Medulla oblongata (tissue), 1 donor: ENCODE measurements around the gene USP4.

Source experiments
- DNase-seq: peaks from one replicate; pipeline ENCODE4 v3.0.0-alpha.2; 2015; ENCODE audit errors: extremely low spot score

USP4 gene

DNA sequence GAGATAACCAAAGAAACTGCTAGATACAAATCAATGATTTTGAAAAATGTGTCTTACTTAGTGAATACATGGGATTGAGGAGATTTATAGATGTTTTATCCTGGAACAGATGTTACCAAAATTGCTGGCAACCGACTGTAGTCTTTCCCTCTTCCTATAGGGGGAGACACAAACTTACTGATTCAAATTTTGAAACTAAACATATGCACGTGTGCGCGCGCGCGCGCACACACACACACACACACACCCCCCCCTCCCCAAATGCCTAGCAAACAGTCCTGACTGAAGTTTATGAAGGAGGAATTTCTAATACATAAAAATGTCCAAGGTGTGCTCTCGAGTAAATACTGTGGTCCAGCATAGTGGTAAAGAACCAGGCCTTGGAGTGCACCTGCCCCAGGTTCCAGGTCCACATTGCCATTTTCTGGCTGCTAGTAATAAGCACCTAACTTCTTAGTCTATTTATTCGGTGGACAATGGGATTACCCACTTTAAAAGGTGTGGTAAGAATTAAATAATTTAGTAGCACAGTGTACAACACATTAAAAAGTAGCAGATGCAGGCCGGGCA is 44.3 kb downstream of the USP4 start:
- DNase-seq, result no peak

- no peak for DNase-seq
Observed at GRCh38 chr3:49294343-49294742, 45.5 kb downstream of the USP4 start.

- no peak for DNase-seq
Observed at GRCh38 chr3:49283997-49284396, 55.9 kb downstream of the USP4 start.

DNA sequence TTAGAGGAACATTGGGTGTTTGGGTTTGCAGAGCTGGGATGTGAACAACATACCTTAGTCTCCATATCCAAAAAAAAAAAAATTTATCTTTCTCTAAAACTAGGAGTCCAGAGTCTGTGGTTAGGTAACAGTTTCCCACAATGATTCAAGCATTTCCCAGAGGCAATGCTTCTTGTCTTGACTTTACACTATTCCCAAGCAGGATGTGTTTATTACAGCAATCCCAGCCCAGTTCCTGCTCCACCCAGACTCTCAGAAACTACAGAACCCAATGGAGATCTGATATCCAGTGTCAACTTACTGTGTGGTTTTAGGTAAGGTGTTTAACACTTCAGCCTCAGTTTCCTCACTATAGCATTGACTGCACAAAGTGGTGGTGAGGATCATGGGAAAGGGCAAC is 60.5 kb downstream of the USP4 start:
- no peak for DNase-seq

DNA sequence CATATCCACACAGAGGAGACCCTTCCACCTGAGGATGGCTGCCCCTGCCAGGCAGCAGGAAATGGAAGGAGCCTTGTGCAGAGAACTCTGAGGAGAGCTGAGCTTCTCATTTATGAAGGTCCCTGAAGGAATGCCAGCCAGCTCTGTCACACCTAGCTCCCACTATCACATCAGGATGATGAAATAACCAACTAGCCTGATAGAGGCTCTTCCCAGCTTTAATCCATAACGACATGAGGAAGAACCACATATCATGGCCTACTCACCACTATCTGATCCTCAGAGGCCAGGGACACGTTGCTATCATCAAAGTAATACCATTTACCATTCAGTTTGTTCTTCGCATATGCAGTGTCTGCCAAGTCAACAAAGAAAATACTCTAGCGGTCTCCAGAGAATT is 61.3 kb downstream of the USP4 start:
- DNase-seq, result no peak

DNA sequence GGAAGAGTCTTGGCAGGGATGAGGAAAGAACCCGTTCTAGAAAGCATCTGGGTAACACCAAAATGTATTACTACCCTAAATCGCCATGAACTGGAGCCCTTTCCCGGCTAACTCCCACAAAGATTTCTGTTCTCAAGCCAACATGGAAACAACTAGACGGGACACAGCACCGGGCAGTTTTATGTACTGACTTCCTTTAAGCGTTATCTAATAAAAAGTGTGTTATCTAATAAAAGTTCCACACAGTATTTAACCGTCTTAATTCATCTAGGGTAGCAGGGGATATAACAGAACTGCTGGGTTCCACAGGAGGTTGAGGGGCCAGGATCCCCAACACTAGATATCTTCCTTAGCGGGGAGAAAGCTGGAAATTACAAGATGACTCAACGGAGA is 62.5 kb downstream of the USP4 start:
- no peak for DNase-seq

- DNase-seq, result peak; percentile 78
Observed at GRCh38 chr3:49276475-49277382, 63.1 kb downstream of the USP4 start, which contains the start of gene C3orf62. TSS of gene C3orf62 (minus strand) at chr3:49277232. CDS start at chr3:49276872, 360 bp downstream.

DNA sequence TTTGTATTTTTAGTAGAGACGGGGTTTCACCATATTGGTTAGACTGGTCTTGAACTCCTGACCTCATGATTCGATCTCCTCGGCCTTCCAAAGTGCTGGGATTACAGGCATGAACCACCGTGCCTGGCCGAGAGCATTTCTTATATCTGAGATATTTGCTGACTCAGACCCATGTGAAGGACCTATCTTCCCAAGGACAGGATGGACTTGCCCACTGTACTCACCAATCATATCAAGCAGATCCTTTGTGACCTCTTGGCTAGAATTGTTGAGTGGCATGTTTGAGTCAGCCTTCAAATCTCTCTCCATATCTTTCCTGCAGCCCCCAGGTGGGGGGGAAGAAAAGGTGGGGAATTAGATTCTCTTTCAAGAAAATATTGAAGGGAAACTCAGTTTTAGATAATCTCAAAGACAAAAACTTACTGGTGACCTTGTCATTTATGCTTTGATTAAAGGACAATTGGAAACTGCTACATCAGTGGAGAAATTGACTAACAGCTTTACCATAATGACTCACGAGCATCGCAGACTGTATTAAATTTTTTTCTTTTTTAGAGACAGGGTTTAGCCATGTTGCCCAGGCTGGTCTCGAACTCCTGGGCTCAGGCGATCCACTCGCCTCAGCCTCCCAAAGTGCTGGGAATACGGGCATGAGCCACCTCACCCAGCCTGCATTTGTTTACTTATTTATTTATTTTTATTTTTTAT is 65.9 kb downstream of the USP4 start:
- DNase-seq, result no peak

- no peak for DNase-seq
Observed at GRCh38 chr3:49271047-49271446, 68.8 kb downstream of the USP4 start.

GRCh38 chr3:49270156-49270500 is 69.7 kb downstream of the USP4 start:
- no peak for DNase-seq

DNA sequence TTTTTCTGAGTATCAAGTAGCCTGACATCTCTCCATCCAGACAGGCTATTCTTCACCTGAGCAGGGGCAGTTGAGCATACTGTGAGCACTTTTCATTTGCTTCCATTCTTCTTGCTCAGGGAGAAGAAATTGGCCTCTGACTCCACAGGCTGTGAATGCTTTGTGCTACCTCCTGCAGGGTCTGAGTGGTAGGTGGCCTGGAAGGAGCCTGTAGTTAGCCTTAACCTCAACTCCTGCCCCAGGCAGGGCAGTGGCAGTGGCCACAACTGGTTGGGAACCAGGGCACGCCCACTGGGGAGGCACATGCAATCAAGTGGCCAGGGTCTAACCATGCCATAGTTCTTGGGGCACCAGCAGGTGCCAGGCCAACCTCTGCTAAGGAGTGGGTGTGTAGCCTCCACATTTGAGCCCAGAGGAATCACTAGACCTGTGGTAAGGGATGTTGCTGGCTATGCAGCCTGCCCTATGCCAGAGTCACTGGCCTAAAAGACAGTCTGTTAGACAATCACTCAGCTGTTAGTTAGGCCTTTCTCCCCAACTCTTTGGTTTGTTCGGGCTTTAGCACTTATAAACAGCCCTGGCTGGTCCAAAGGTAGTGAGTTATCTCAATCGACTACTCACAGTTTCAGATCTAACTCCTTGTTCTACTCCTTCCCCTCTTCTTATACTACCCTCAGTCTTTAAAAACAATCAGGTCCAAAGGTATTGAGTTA is 70.3 kb downstream of the USP4 start:
- no peak for DNase-seq

DNA sequence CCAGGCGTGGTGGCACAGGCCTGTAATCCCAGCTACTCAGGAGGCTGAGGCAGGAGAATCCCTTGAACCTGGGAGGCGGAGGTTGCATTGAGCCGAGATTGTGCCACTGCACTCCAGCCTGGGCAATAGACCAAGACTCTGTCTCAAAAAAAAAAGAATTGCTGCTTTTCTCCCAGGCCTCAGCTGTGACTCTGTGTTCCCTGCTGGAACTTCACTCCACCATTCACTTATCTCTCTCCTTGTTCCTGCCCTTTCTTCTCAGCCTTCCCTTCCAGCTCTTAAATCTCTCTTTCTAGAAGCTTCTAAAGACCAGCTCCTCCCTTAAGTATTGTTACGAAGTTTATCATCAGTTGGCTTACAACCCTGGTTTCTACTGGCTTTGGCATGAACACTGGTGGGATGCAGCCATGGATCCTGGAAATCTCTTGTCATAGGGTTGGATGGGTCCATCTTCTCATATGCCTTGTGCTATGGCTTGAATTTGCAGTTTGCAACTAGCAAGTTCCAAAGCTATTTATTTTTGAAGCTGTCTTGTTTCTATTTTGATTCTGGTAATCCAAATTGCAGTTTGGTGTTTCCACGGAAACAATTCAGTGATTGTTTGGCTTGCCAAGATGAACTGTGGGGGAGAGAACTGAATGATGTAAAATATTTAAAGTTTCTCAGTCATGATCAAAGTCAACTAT is 73.3 kb downstream of the USP4 start:
- DNase-seq, result peak; percentile 35

- no peak for DNase-seq
Observed at GRCh38 chr3:49265661-49266386, 74.0 kb downstream of the USP4 start.

DNA sequence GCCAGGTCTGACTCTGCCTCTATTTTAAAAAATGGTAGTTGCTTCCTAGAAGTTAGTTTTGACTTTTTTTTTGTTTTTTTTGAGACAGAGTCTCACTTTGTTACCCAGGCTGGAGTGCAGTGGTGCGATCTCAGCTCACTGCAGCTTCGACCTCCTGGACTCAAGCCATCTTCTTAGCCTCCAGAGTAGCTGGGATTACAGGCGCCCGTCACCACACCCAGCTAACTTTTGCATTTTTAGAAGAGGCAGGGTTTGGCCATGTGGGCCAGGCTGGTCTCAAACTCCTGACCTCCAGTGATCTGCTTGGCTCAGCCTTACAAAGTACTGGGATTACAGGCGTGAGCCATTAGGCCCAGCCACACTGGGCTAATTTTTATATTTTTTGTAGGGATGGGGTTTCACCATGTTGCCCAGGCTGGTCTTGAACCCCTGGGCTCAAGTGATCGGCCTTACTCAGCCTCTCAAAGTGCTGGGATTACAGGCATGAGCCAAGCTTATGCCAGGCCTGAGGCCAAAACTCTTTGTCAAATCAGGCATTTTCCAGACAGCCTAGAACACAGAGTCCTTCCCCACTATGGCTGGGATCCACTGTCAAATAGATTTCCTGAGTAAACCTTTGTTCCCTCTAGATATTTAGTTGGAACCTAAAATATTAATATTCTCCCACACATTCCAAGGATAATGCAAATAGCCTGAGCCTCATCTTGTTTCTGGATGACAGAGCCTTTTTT is 76.5 kb downstream of the USP4 start:
- DNase-seq, result no peak

GRCh38 chr3:49260806-49261324 is 79.0 kb downstream of the USP4 start:
- DNase-seq, result no peak

DNA sequence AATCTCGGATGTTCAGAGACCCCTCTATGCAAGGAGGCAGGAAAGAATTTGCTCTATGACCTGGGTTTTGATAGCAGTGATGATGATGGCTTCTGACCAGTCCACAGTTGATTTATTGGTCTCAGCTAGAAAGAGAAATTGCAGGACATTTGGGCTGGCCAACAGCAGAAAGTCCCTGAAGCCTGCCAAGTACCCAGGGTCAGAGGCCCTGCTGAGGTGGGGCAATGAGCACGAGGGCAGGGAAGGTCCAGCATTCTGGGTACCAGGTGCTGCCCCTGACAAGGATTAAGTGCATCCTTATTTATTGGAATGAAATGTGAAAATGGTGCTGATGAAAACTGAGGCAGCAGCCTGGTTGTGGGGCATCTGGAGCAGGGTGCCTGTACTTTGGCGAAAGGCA is 82.7 kb downstream of the USP4 start:
- no peak for DNase-seq

GRCh38 chr3:49255718-49256511 is 83.9 kb downstream of the USP4 start:
- DNase-seq, result no peak

GRCh38 chr3:49255112-49255511 is 84.7 kb downstream of the USP4 start:
- no peak for DNase-seq

DNA sequence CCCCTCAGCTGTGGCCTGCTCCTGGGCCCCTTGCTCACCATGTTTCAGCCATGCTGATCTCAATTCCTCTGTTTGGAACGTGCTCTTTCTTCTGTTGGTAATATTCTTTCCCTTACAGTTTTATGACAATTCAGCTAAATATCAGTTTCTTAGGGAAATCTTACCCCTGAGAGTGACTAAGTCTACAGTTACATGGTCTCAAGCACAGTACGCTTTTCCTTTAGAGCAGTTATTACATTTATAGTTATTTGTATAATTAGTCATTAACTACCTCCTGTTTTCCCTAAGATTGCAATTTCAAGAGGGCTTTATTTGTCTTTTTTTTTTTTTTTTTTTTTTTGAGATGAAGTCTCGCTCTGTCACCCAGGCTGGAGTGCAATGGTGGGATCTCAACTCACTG is 86.3 kb downstream of the USP4 start:
- DNase-seq, result no peak
